ENCODE results near the gene HRG.
A peak's percentile ranks its signal among the peaks of the same experiment; 100 is the strongest.
"Not testable (repeated sequence)": the region's sequence is repeated elsewhere in the genome, so short reads cannot be mapped to it uniquely, and the experiment has no call there.

Gene HRG, protein sequence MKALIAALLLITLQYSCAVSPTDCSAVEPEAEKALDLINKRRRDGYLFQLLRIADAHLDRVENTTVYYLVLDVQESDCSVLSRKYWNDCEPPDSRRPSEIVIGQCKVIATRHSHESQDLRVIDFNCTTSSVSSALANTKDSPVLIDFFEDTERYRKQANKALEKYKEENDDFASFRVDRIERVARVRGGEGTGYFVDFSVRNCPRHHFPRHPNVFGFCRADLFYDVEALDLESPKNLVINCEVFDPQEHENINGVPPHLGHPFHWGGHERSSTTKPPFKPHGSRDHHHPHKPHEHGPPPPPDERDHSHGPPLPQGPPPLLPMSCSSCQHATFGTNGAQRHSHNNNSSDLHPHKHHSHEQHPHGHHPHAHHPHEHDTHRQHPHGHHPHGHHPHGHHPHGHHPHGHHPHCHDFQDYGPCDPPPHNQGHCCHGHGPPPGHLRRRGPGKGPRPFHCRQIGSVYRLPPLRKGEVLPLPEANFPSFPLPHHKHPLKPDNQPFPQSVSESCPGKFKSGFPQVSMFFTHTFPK

GRCh38 chr3:186665625-186666188 is at the start of gene HRG:
Gene HRG (plus strand): TSS chr3:186666014. CDS start chr3:186666032, 18 bp downstream.
- DNase-seq = no peak

GRCh38 chr3:186616299-186616617 is 49.6 kb upstream of the HRG start:
- no peak for DNase-seq

- peak; percentile 32 for DNase-seq
Observed at GRCh38 chr3:186617036-186617946, 48.5 kb upstream of the HRG start.

DNA sequence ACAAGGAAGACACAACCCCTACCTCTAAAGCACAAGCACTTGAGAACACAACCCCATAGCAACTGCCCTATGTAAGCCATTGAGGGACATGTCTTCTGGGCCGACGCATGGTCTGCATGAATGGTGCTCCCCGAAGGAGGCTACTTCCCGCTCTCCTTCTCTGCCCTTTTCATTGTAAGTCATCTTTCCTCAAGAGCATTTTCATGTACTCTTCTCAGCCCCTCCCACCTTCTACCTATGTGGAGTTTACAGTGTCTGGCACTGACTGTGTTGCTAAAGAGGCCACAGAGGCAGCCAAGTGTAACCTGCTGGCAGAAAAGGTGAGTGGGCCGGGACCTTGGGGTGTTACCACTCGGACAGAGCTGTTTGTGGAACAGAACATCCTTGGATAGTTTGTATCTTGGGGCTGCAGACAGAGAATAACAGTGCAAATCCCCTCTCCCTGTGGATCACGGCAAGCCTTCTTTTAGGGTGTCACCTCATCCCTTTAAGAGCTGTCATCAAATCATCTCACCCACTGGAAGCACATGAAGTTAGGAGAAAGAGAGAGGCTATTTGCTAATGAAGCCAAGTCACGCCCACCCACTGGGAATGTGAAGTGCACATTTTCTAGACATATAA is 47.4 kb upstream of the HRG start:
- DNase-seq = no peak

DNA sequence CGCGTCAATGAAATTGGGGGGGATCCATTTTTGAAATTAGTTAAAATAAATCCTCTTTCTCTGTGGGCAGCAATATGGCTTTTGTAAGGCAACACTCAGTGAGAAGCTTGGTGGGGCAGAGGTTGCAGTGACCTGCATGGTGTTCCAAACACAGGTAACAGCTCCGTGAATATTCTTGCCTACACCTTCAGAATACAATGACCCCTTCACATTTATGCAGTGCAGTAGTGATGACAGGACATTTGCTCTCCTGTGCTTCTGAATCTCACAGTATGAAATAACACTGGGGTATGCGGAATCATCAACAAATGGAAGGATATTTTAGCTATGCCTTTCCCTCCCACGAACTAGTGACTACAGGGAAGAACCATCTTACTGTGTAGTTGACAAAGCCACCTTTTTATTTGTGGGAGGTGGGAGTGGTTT is 46.0 kb upstream of the HRG start:
- DNase-seq = no peak

GRCh38 chr3:186620213-186621092 is 45.4 kb upstream of the HRG start:
- no peak for DNase-seq

- DNase-seq = no peak
Observed at GRCh38 chr3:186621894-186622650, 43.7 kb upstream of the HRG start.

GRCh38 chr3:186622651-186623310 is 43.0 kb upstream of the HRG start:
- no peak for DNase-seq

DNA sequence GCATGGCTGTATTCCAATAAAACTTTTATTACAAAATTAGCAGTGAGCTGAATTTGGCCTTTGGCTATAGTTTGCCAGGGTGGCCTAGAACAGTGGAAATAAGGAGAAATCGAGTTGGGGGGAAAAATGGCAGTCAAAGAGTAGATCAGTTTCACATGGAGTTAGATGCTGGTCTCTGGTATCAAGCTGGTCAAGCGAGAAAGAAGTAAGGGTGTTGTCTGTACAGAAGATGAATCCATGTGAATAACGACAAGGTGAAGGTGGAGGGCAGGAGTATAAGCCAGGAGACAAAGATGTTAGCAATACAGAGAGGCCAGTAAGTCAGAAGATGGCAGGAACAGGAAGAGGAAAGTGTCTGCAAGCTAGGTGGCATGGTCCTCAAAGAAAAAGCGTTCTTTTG is 41.2 kb upstream of the HRG start:
- no peak for DNase-seq

DNA sequence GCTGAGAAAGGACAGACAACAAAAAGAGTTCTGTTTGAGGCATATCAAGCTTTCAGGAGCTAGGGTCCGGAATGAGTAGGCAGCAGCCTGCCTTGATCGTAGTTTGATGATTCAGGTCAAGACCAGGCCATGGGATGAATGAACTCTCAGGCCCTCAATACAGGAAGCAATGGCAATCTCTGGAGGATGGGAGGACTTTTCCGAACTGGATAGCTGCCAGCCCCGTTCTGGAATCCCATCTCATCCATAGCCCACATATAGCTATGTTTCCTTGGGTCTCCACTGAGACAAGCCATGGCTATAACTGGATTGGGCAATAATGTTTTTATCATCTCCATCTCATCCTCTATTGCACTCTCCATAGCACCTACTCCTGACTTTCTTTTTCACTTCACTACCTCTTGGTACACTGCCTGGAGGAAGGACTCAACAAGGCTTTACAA is 40.2 kb upstream of the HRG start:
- no peak for DNase-seq

GRCh38 chr3:186626254-186626847 is 39.5 kb upstream of the HRG start:
- no peak for DNase-seq

GRCh38 chr3:186627852-186628414 is 37.9 kb upstream of the HRG start:
- DNase-seq = no peak

DNA sequence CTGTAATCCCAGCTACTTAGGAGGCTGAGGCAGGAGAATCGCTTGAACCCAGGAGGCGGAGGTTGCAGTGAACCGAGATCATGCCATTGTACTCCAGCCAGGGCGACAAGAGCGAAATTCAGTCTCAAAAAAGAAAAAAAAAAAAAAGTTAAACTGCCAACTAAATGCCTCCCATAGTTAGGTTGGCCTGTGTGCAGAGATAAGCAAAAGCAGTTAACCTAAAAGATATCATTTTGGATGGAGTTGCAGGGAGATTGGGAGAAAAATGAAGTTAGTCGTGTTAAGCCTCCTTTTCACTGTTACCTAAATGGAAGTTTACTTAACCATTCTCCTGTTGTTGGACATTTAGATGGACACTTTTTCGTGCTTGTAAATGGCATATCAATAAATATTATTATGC is 37.1 kb upstream of the HRG start:
- no peak for DNase-seq

GRCh38 chr3:186630950-186631641 is 34.7 kb upstream of the HRG start:
- no peak for DNase-seq

GRCh38 chr3:186633481-186633880 is 32.3 kb upstream of the HRG start:
- no peak for DNase-seq

DNA sequence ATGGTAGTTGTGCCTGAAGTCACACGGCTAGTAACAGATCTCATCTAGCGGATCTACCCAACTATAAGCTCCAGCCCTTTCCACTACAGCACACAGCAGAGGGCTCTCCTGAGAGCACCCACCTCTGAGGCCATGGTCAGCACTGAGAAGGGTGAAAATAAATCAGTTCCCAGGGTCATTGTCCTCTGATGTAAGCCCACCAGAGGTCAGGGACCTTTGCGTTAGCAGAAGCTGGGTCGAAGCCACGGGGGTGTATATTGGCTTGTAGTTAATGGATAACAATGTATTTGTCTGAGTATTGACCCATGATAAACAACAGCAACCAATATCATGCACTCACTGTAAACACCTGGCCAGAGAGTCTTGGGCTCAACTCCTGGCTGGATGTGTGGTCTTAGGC is 31.6 kb upstream of the HRG start:
- DNase-seq = not testable (repeated sequence)

GRCh38 chr3:186635532-186635931 is 30.3 kb upstream of the HRG start:
- no peak for DNase-seq

DNA sequence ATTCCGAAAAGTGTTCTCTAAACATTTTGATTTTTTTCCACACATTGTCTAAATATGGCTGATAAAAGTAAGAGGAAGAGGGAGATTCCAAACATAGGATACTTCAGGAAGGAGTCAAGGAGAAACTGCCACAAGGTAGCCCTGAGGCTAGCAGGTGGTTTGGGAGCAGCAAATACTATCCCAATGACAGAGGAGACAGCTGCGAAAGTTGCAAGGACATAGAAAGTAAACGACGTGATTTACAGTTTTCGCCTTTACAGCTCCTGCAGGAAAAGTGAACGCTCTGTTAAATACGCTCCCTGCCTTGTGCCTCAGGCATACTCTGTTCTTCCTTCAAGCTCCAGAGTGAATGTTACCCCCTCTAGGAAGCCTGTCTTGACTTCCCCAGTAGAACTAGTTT is 29.3 kb upstream of the HRG start:
- no peak for DNase-seq

DNA sequence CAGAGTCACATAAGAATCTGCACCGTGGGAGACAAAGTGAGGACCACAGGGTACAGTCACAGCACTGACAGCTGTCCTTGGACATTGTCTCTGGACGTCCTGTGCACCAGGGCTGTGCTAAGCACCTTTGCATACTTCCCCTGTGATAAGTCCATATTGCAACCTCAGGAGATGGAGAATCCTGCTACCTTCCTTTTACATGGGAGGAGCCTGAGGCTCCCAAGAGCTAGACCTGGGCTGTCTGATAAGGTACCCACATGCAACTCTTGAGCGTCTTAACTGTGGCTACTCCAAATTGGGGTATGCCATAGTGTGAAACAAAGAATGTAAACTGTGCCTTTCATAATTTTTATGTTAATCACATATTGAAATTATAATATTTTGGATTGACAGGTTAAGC is 28.1 kb upstream of the HRG start:
- no peak for DNase-seq
